PC-9 (cell line): ENCODE data around the gene PEX5. TPM values are rescaled to one million over a fixed set of nuclear protein-coding genes. Genes with fewer than 3 reads are reported as not detected.

Source experiments
- BruUV-seq: library from RNA; stranded (reverse); fragments of 400-500 nt; replicated peaks from 2 replicates; lab custom pipeline; 2021; lab: Mats Ljungman, UMichigan
- CTCF ChIA-PET: fragments of 300-600 bp; sonication (Branson Sonifier 250); formaldehyde crosslinking; loops from one replicate; lab custom pipeline; 2022; ENCODE audit warnings: antibody characterized with exemption; lab: Charles Lee
- POLR2A ChIA-PET: fragments of 300-600 bp; sonication (Branson Sonifier 250); formaldehyde crosslinking; loops from one replicate; lab custom pipeline; 2022; ENCODE audit warnings: antibody characterized with exemption; ENCODE audit not compliant: unreplicated experiment; lab: Charles Lee
- DNase-seq, 2 experiments: peaks; one replicate each; pipeline versions ENCODE4 v3.0.0 to v3.0.0-alpha.2; 2015 to 2022; ENCODE audit warnings: mixed read lengths in 1 of 2
- H2AFZ ChIP-seq: fragments of 200-600 bp; sonication (generic); 2 replicates; pipeline ENCODE4 v1.8.1; 2017; ENCODE audit warnings: antibody characterized with exemption
- H3F3A ChIP-seq: fragments of 200-600 bp; sonication (generic); 2 replicates; pipeline ENCODE4 v1.8.1; 2017; ENCODE audit warnings: antibody characterized with exemption, mild to moderate bottlenecking, low read depth; ENCODE audit not compliant: insufficient read depth
- H3K27ac ChIP-seq: fragments of 200-600 bp; sonication (generic); 2 replicates; pipeline ENCODE4 v1.6.1; 2016; ENCODE audit warnings: mixed run types
- H3K27me3 ChIP-seq: fragments of 200-600 bp; sonication (generic); 2 replicates; pipeline ENCODE4 v1.6.1; 2016; ENCODE audit warnings: low read depth, mixed run types; ENCODE audit not compliant: insufficient read depth
- H3K36me3 ChIP-seq: fragments of 200-600 bp; sonication (generic); 2 replicates; pipeline ENCODE4 v1.6.1; 2016; ENCODE audit warnings: low read depth, mixed run types
- H3K4me1 ChIP-seq: fragments of 200-600 bp; sonication (generic); replicated peaks from 2 replicates; pipeline ENCODE4 v1.6.1; 2016; ENCODE audit warnings: mixed run types; ENCODE audit not compliant: insufficient read depth
- H3K4me2 ChIP-seq: fragments of 200-600 bp; sonication (generic); 2 replicates; pipeline ENCODE4 v1.6.1; 2017; ENCODE audit warnings: mixed run types
- H3K4me3 ChIP-seq: fragments of 200-600 bp; sonication (generic); 2 replicates; pipeline ENCODE4 v1.6.1; 2016; ENCODE audit warnings: mixed run types
- H3K79me2 ChIP-seq: fragments of 200-600 bp; sonication (generic); 2 replicates; pipeline ENCODE4 v1.6.1; 2017; ENCODE audit warnings: low read depth, mixed run types
- H3K9me2 ChIP-seq: fragments of 200-600 bp; sonication (generic); 2 replicates; pipeline ENCODE4 v1.8.1; 2017; ENCODE audit warnings: mild to moderate bottlenecking; ENCODE audit not compliant: insufficient read depth
- H3K9me3 ChIP-seq: fragments of 200-600 bp; sonication (generic); 2 replicates; pipeline ENCODE4 v1.8.1; 2016; ENCODE audit warnings: low read depth; ENCODE audit not compliant: insufficient read depth
- H4K20me1 ChIP-seq: fragments of 200-600 bp; sonication (generic); 2 replicates; pipeline ENCODE4 v1.8.1; 2017; ENCODE audit not compliant: insufficient read depth
- CTCF ChIP-seq: fragments of 200-600 bp; sonication (generic); conservative IDR thresholded peaks from 2 replicates; pipeline ENCODE4 v1.6.1; 2017; ENCODE audit warnings: mixed run types, antibody characterized with exemption, mild to moderate bottlenecking, moderate library complexity
- EZH2 ChIP-seq: fragments of 200-600 bp; sonication (generic); IDR thresholded peaks from 2 replicates; pipeline ENCODE4 v1.8.0; 2017; ENCODE audit warnings: antibody characterized with exemption, low read depth
- intact Hi-C: fragments of 100-400 bp; cut with micrococcal nuclease; formaldehyde crosslinking; loops from one replicate; pipeline ENCODE4 v1.10.0; 2022; ENCODE audit not compliant: unreplicated experiment
- total RNA-seq: library from RNA; stranded (reverse); gene quantifications from 2 replicates; pipeline ENCODE4 v1.2.3, GENCODE V29; 2021

PEX5 gene
- total RNA-seq, 1 experiment from 2014 or later = 62.1 TPM

GRCh38 chr12:7197841-7198240 is 8.4 kb downstream of the PEX5 start:
- Histone ChIP-seq H3K4me3 (no peak overlapping the region), H3K79me2 (peaks cover 11% of the 10 kb centered on the region; the same call in 1 of the 2 replicates), H3K9me3 (no peaks in the 10 kb centered on the region), H2AFZ (no peak overlapping the region), H3K9me2 (no peaks in the 10 kb centered on the region), H3K27me3 (no peaks in the 10 kb centered on the region), H3F3A (peaks cover 11% of the 10 kb centered on the region; the same call in 1 of the 2 replicates), H3K36me3 (peaks cover 39% of the 10 kb centered on the region), H3K4me2 (no peak overlapping the region), H4K20me1 (0 out of 2 replicates have a peak, but pooled peaks cover 11% of the 10 kb centered on the region), H3K4me1 (no peaks in the 10 kb centered on the region), H3K27ac (no peak overlapping the region)
- BruUV-seq = no TSS peak
- no peak for TF ChIP-seq EZH2
- no peak for TF ChIP-seq CTCF
- CTCF ChIA-PET = interaction anchor here (0.6 kb wide), 1 partner anchor 1504 kb away, joined by 8 read pairs; no protein-coding TSS in a partner anchor
- intact Hi-C loops = no loop called here
- no peak for DNase-seq
- POLR2A ChIA-PET = no interaction called here

- POLR2A ChIA-PET = no interaction called here
Observed at GRCh38 chr12:7203109-7203508, 13.6 kb downstream of the PEX5 start.

GRCh38 chr12:7205091-7205490 is 15.6 kb downstream of the PEX5 start:
- intact Hi-C loops = no loop called here
- Histone ChIP-seq H3K9me2 (no peaks in the 10 kb centered on the region), H3K27ac (no peak overlapping the region), H3F3A (no peaks in the 10 kb centered on the region), H3K4me1 (no peaks in the 10 kb centered on the region), H3K36me3 (peaks cover 72% of the 10 kb centered on the region), H3K79me2 (no peaks in the 10 kb centered on the region), H2AFZ (no peak overlapping the region), H3K4me3 (no peak overlapping the region), H3K27me3 (no peaks in the 10 kb centered on the region), H3K4me2 (no peak overlapping the region), H4K20me1 (no peaks in the 10 kb centered on the region), H3K9me3 (no peaks in the 10 kb centered on the region)
- TF ChIP-seq CTCF (no peak), EZH2 (no peak)
- POLR2A ChIA-PET = interaction anchor here (0.6 kb wide), 1 partner anchor 303 kb away, joined by 3 read pairs; no protein-coding TSS in a partner anchor
- DNase-seq = no peak
- BruUV-seq = no TSS peak
- CTCF ChIA-PET = interaction anchor here (0.6 kb wide), 1 partner anchor 67 kb away, joined by 6 read pairs; no protein-coding TSS in a partner anchor

More at GRCh38 chr12:7203109-7203508, 13.6 kb downstream of the PEX5 start:
- Histone ChIP-seq H3K4me3 (no peak overlapping the region), H3K9me3 (no peaks in the 10 kb centered on the region), H3K27ac (no peak overlapping the region), H3K9me2 (no peaks in the 10 kb centered on the region), H3K4me2 (no peak overlapping the region), H2AFZ (no peak overlapping the region), H3K36me3 (peaks cover 53% of the 10 kb centered on the region), H4K20me1 (no peaks in the 10 kb centered on the region), H3K27me3 (no peaks in the 10 kb centered on the region), H3F3A (no peaks in the 10 kb centered on the region), H3K79me2 (no peaks in the 10 kb centered on the region), H3K4me1 (no peaks in the 10 kb centered on the region)
- no peak for DNase-seq
- CTCF ChIA-PET = no interaction called here
- TF ChIP-seq EZH2 (no peak), CTCF (no peak)
- no TSS peak for BruUV-seq
- intact Hi-C loops = no loop called here
